ENCODE results near the gene ATP2B1. TPM values are rescaled to one million over a fixed set of nuclear protein-coding genes. Genes with fewer than 3 reads are reported as not detected.

Gene ATP2B1
- total and polyA plus RNA-seq, 12 donors: 6.3 to 37.3 (median 17.4) TPM

GRCh38 chr12:89695830-89696229 is 12.8 kb downstream of the ATP2B1 start:
- intact Hi-C loops (cut with DNase I): no loop called here
- no peak overlapping the region for H3K4me3 ChIP-seq
- no peaks in the 10 kb centered on the region for H3K27me3 ChIP-seq
- H3K9me3 ChIP-seq (replicated peaks in 1 of 3): no peaks in the 10 kb centered on the region
- H3K36me3 ChIP-seq (replicated peaks in 1 of 2): no peaks in the 10 kb centered on the region
- no peak for DNase-seq
- H3K27ac ChIP-seq: no peak overlapping the region
- 83 to 94% (median 91%) methylated on average over 1 of the region's 1 CpG for WGBS, 4 donors
- peaks cover 0 to 12% of the 10 kb centered on the region in 2 donors for H3K4me1 ChIP-seq (replicated peaks in 1 of 2)
- TF ChIP-seq POLR2A (IDR thresholded peaks at IDR 0.05) (no peak), CTCF (IDR thresholded peaks at IDR 0.05) (no peak)

GRCh38 chr12:89695100-89695499 is 13.5 kb downstream of the ATP2B1 start:
- no peak for DNase-seq
- peaks cover 0 to 12% of the 10 kb centered on the region in 2 donors for H3K4me1 ChIP-seq (replicated peaks in 1 of 2)
- H3K27me3 ChIP-seq: no peaks in the 10 kb centered on the region
- 89 to 98% (median 95%) methylated on average over 2 of the region's 2 CpGs for WGBS, 4 donors
- intact Hi-C loops (cut with DNase I): no loop called here
- no peak overlapping the region for H3K27ac ChIP-seq
- H3K4me3 ChIP-seq: no peak overlapping the region
- no peak for TF ChIP-seq CTCF (IDR thresholded peaks at IDR 0.05)
- no peaks in the 10 kb centered on the region for H3K9me3 ChIP-seq (replicated peaks in 1 of 3)
- no peaks in the 10 kb centered on the region for H3K36me3 ChIP-seq (replicated peaks in 1 of 2)

GRCh38 chr12:89694542-89694941 is 14.1 kb downstream of the ATP2B1 start:
- no peak for TF ChIP-seq POLR2A (IDR thresholded peaks at IDR 0.05)
- TF ChIP-seq CTCF (IDR thresholded peaks at IDR 0.05): no peak
- H3K36me3 ChIP-seq (replicated peaks in 1 of 2): no peaks in the 10 kb centered on the region
- H3K4me1 ChIP-seq (replicated peaks in 1 of 2): peaks cover 0 to 12% of the 10 kb centered on the region in 2 donors
- no peak overlapping the region for H3K27ac ChIP-seq
- no peaks in the 10 kb centered on the region for H3K27me3 ChIP-seq
- H3K9me3 ChIP-seq (replicated peaks in 1 of 3): no peaks in the 10 kb centered on the region
- intact Hi-C loops (cut with DNase I): no loop called here
- H3K4me3 ChIP-seq: no peak overlapping the region
- WGBS, 4 donors: 93 to 100% (median 97%) methylated on average over 3 to 5 of the region's 5 CpGs
- DNase-seq: no peak

GRCh38 chr12:89693639-89694202 is 14.9 kb downstream of the ATP2B1 start:
- H3K36me3 ChIP-seq (replicated peaks in 1 of 2): no peaks in the 10 kb centered on the region
- no peaks in the 10 kb centered on the region for H3K9me3 ChIP-seq (replicated peaks in 1 of 3)
- intact Hi-C loops (cut with DNase I): no loop called here
- H3K4me1 ChIP-seq (replicated peaks in 1 of 2): peaks cover 0 to 12% of the 10 kb centered on the region in 2 donors
- no peak overlapping the region for H3K27ac ChIP-seq
- no peak overlapping the region for H3K4me3 ChIP-seq
- TF ChIP-seq POLR2A (IDR thresholded peaks at IDR 0.05) (no peak), CTCF (IDR thresholded peaks at IDR 0.05) (no peak)
- no peak for DNase-seq
- WGBS, 4 donors: 79 to 85% (median 83%) methylated on average over 3 of the region's 3 CpGs
- H3K27me3 ChIP-seq: no peaks in the 10 kb centered on the region
